ENCODE results near the gene SORCS2. TPM values are rescaled to one million over a fixed set of nuclear protein-coding genes. Genes with fewer than 3 reads are reported as not detected.

SORCS2 gene
- total RNA-seq, 1 donor from 2014 or later, result 3.0 TPM

GRCh38 chr4:7217474-7218321 is 25.4 kb downstream of the SORCS2 start:
- no peak for DNase-seq (ENCODE audit: extremely low spot score, unreplicated experiment)
- H3K27ac Mint-ChIP-seq (ENCODE audit: unreplicated experiment), result no peak overlapping the region

GRCh38 chr4:7218686-7219085 is 26.3 kb downstream of the SORCS2 start:
- DNase-seq (ENCODE audit: extremely low spot score, unreplicated experiment), result no peak
- H3K9me3 Mint-ChIP-seq (ENCODE audit: unreplicated experiment), result no peaks in the 10 kb centered on the region
- H3K27me3 Mint-ChIP-seq (ENCODE audit: unreplicated experiment), result peaks cover 3% of the 10 kb centered on the region
- H3K4me3 Mint-ChIP-seq (ENCODE audit: unreplicated experiment), result no peak overlapping the region
- TF ChIP-seq CTCF (IDR thresholded peaks at IDR 0.05), result no peak
- H3K4me1 Mint-ChIP-seq (ENCODE audit: unreplicated experiment), result peaks cover 10% of the 10 kb centered on the region
- H3K27ac Mint-ChIP-seq (ENCODE audit: unreplicated experiment), result no peak overlapping the region
- no peaks in the 10 kb centered on the region for H3K36me3 Mint-ChIP-seq (ENCODE audit: unreplicated experiment)

More at GRCh38 chr4:7217474-7218321, 25.4 kb downstream of the SORCS2 start:
- peaks cover 10% of the 10 kb centered on the region for H3K4me1 Mint-ChIP-seq (ENCODE audit: unreplicated experiment)
- peaks cover 3% of the 10 kb centered on the region for H3K27me3 Mint-ChIP-seq (ENCODE audit: unreplicated experiment)
- H3K36me3 Mint-ChIP-seq (ENCODE audit: unreplicated experiment), result no peaks in the 10 kb centered on the region
- TF ChIP-seq CTCF (IDR thresholded peaks at IDR 0.05), result no peak
- H3K4me3 Mint-ChIP-seq (ENCODE audit: unreplicated experiment), result no peak overlapping the region
- H3K9me3 Mint-ChIP-seq (ENCODE audit: unreplicated experiment), result no peaks in the 10 kb centered on the region

GRCh38 chr4:7222521-7222920 is 30.2 kb downstream of the SORCS2 start:
- Mint-ChIP-seq H3K27me3 (ENCODE audit: unreplicated experiment) (peaks cover 5% of the 10 kb centered on the region), H3K4me1 (ENCODE audit: unreplicated experiment) (peaks cover 6% of the 10 kb centered on the region), H3K27ac (ENCODE audit: unreplicated experiment) (no peak overlapping the region), H3K9me3 (ENCODE audit: unreplicated experiment) (no peaks in the 10 kb centered on the region), H3K36me3 (ENCODE audit: unreplicated experiment) (no peaks in the 10 kb centered on the region), H3K4me3 (ENCODE audit: unreplicated experiment) (no peak overlapping the region)
- DNase-seq (ENCODE audit: extremely low spot score, unreplicated experiment), result no peak
- no peak for TF ChIP-seq CTCF (IDR thresholded peaks at IDR 0.05)

- no peak for DNase-seq (ENCODE audit: extremely low spot score, unreplicated experiment)
- Mint-ChIP-seq H3K27ac (ENCODE audit: unreplicated experiment) (no peak overlapping the region), H3K9me3 (ENCODE audit: unreplicated experiment) (no peaks in the 10 kb centered on the region), H3K27me3 (ENCODE audit: unreplicated experiment) (peaks cover 7% of the 10 kb centered on the region), H3K4me1 (ENCODE audit: unreplicated experiment) (peaks cover 4% of the 10 kb centered on the region), H3K36me3 (ENCODE audit: unreplicated experiment) (no peaks in the 10 kb centered on the region), H3K4me3 (ENCODE audit: unreplicated experiment) (no peak overlapping the region)
- TF ChIP-seq CTCF (IDR thresholded peaks at IDR 0.05), result no peak
Measured at GRCh38 chr4:7223541-7223940, 31.2 kb downstream of the SORCS2 start.

- Mint-ChIP-seq H3K4me3 (ENCODE audit: unreplicated experiment) (no peak overlapping the region), H3K4me1 (ENCODE audit: unreplicated experiment) (no peaks in the 10 kb centered on the region), H3K27me3 (ENCODE audit: unreplicated experiment) (peaks cover 7% of the 10 kb centered on the region), H3K36me3 (ENCODE audit: unreplicated experiment) (no peaks in the 10 kb centered on the region), H3K27ac (ENCODE audit: unreplicated experiment) (no peak overlapping the region), H3K9me3 (ENCODE audit: unreplicated experiment) (no peaks in the 10 kb centered on the region)
- TF ChIP-seq CTCF (IDR thresholded peaks at IDR 0.05), result no peak
- no peak for DNase-seq (ENCODE audit: extremely low spot score, unreplicated experiment)
Measured at GRCh38 chr4:7224001-7224400, 31.7 kb downstream of the SORCS2 start.
